A673 (cell line): ENCODE results near the gene PRKACG. TPM values are rescaled to one million over a fixed set of nuclear protein-coding genes. Genes with fewer than 3 reads are reported as not detected.

Experiments used
- BruUV-seq: library from RNA; stranded (reverse); fragments of 400-500 nt; replicated peaks from 2 replicates; lab custom pipeline; 2021; lab: Mats Ljungman, UMichigan
- CTCF ChIA-PET: fragments of 300-600 bp; sonication (Branson Sonifier 250); formaldehyde crosslinking; loops from one replicate; lab custom pipeline; 2022; ENCODE audit warnings: antibody characterized with exemption; lab: Charles Lee
- POLR2A ChIA-PET: fragments of 300-600 bp; sonication (Branson Sonifier 250); formaldehyde crosslinking; loops from one replicate; lab custom pipeline; 2022; ENCODE audit warnings: antibody characterized with exemption; ENCODE audit not compliant: low non-redundant PET; lab: Charles Lee
- DNase-seq: peaks from one replicate; pipeline ENCODE4 v3.0.0-alpha.2; 2015; ENCODE audit warnings: low spot score
- H3K27ac ChIP-seq: fragments of 200-600 bp; sonication (generic); 2 replicates; pipeline ENCODE4 v1.5.1; 2016; ENCODE audit warnings: mixed run types, low read depth, mild to moderate bottlenecking, mixed read lengths, antibody characterized with exemption, low read length; ENCODE audit not compliant: poor library complexity, severe bottlenecking
- H3K27me3 ChIP-seq: fragments of 200-600 bp; sonication (generic); replicated peaks from 2 replicates; pipeline ENCODE4 v1.6.1; 2017; ENCODE audit warnings: mixed run types, low read depth, mild to moderate bottlenecking, mixed read lengths, antibody characterized with exemption, low read length; ENCODE audit not compliant: insufficient read depth, poor library complexity
- H3K36me3 ChIP-seq: fragments of 200-600 bp; sonication (generic); 2 replicates; pipeline ENCODE4 v1.6.1; 2016; ENCODE audit warnings: mixed run types, mild to moderate bottlenecking, mixed read lengths, antibody characterized with exemption, low read length; ENCODE audit not compliant: insufficient read depth, poor library complexity, severe bottlenecking
- H3K4me1 ChIP-seq: fragments of 200-600 bp; sonication (generic); 2 replicates; pipeline ENCODE4 v1.6.1; 2017; ENCODE audit warnings: mixed run types, mild to moderate bottlenecking, mixed read lengths, antibody characterized with exemption, low read length; ENCODE audit not compliant: insufficient read depth, poor library complexity, severe bottlenecking
- H3K4me3 ChIP-seq: fragments of 200-600 bp; sonication (generic); 2 replicates; pipeline ENCODE4 v1.5.1; 2016; ENCODE audit warnings: low read depth, mixed run types, mild to moderate bottlenecking, mixed read lengths, low read length; ENCODE audit not compliant: poor library complexity, severe bottlenecking
- H3K9me3 ChIP-seq: fragments of 200-600 bp; sonication (generic); 2 replicates; pipeline ENCODE4 v1.6.1; 2016; ENCODE audit warnings: mixed run types, low read depth, mild to moderate bottlenecking, mixed read lengths, antibody characterized with exemption, low read length; ENCODE audit not compliant: poor library complexity, severe bottlenecking
- EZH2 ChIP-seq: fragments of 200-600 bp; sonication (generic); IDR thresholded peaks from 2 replicates; pipeline ENCODE4 v1.6.1; 2017; ENCODE audit warnings: borderline replicate concordance, low read depth, mild to moderate bottlenecking, mixed read lengths, antibody characterized with exemption, low read length; ENCODE audit not compliant: poor library complexity, severe bottlenecking
- intact Hi-C: fragments of 100-400 bp; cut with micrococcal nuclease; formaldehyde crosslinking; loops from one replicate; pipeline ENCODE4 v1.10.0; 2022; ENCODE audit not compliant: unreplicated experiment
- total RNA-seq: library from RNA; stranded (reverse); gene quantifications from 2 replicates; pipeline ENCODE4 v1.2.3, GENCODE V29; 2021
- TF ChIP-seq, protein P1 (sequence below): fragments of 300-800, 200-600 bp; sonication (generic); conservative IDR thresholded peaks from 2 replicates; pipeline ENCODE4 v1.5.1; 2017; ENCODE audit warnings: low read depth, mild to moderate bottlenecking, antibody characterized with exemption, low read length, moderate library complexity, mixed read lengths

PRKACG gene
- total RNA-seq, 1 experiment from 2014 or later: not detected

DNA sequence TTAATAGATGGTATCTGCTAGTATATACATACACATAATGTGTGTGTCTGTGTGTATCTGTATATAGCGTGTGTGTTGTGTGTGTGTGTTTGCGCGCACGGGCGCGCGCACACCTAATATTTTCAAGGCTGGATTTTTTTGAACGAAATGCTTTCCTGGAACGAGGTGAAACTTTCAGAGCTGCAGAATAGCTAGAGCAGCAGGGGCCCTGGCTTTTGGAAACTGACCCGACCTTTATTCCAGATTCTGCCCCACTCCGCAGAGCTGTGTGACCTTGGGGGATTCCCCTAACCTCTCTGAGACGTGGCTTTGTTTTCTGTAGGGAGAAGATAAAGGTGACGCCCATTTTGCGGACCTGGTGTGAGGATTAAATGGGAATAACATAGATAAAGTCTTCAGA is 22.4 kb upstream of the PRKACG start:
- peak overlapping the region; percentile 72 for H3K27ac ChIP-seq
- ChIA-PET POLR2A (no interaction called here), CTCF (interaction anchor here (0.7 to 1.1 kb wide), 2 partner anchors 293 to 305 kb away, joined by 6 to 8 read pairs; no protein-coding TSS in a partner anchor)
- no peak for TF ChIP-seq EZH2
- TF ChIP-seq, protein P1, sequence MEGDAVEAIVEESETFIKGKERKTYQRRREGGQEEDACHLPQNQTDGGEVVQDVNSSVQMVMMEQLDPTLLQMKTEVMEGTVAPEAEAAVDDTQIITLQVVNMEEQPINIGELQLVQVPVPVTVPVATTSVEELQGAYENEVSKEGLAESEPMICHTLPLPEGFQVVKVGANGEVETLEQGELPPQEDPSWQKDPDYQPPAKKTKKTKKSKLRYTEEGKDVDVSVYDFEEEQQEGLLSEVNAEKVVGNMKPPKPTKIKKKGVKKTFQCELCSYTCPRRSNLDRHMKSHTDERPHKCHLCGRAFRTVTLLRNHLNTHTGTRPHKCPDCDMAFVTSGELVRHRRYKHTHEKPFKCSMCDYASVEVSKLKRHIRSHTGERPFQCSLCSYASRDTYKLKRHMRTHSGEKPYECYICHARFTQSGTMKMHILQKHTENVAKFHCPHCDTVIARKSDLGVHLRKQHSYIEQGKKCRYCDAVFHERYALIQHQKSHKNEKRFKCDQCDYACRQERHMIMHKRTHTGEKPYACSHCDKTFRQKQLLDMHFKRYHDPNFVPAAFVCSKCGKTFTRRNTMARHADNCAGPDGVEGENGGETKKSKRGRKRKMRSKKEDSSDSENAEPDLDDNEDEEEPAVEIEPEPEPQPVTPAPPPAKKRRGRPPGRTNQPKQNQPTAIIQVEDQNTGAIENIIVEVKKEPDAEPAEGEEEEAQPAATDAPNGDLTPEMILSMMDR: no peak
- intact Hi-C loops: loop anchor here (5.0 kb wide), 3 partner anchors 141 to 896 kb away; no protein-coding TSS in a partner anchor
- TSS peak; percentile 70 for BruUV-seq
- H3K36me3 ChIP-seq: no peaks in the 10 kb centered on the region
- no peak for DNase-seq
- H3K4me1 ChIP-seq: no peaks in the 10 kb centered on the region
- H3K27me3 ChIP-seq: no peaks in the 10 kb centered on the region
- H3K9me3 ChIP-seq: no peaks in the 10 kb centered on the region
- H3K4me3 ChIP-seq: peak overlapping the region; percentile 57

DNA sequence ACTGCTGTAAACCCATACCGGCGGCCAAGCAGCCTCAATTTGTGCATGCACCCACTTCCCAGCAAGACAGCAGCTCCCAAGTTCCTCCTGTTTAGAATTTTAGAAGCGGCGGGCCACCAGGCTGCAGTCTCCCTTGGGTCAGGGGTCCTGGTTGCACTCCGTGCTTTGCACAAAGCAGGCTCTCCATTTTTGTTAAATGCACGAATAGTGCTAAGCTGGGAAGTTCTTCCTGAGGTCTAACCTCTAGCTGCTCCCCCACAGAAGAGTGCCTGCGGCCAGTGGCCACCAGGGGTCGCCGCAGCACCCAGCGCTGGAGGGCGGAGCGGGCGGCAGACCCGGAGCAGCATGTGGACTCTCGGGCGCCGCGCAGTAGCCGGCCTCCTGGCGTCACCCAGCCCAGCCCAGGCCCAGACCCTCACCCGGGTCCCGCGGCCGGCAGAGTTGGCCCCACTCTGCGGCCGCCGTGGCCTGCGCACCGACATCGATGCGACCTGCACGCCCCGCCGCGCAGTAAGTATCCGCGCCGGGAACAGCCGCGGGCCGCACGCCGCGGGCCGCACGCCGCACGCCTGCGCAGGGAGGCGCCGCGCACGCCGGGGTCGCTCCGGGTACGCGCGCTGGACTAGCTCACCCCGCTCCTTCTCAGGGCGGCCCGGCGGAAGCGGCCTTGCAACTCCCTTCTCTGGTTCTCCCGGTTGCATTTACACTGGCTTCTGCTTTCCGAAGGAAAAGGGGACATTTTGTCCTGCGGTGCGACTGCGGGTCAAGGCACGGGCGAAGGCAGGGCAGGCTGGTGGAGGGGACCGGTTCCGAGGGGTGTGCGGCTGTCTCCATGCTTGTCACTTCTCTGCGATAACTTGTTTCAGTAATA is 21.8 kb upstream of the PRKACG start, which contains the start of gene FXN:
TSS of gene FXN (plus strand) at position 315 of the 871 bp plus-strand sequence. CDS start at position 346, 31 bp downstream.
- H3K27ac ChIP-seq: peak within 1 kb of the TSS; percentile 72
- no peaks in the 10 kb centered on the region for H3K4me1 ChIP-seq
- H3K27me3 ChIP-seq: no peaks in the 10 kb centered on the region
- peak; percentile 85 for DNase-seq
- POLR2A ChIA-PET: interaction anchor here (0.7 kb wide), 1 partner anchor 122 kb away, joined by 3 read pairs; no protein-coding TSS in a partner anchor
- peak within 1 kb of the TSS; percentile 57 for H3K4me3 ChIP-seq
- CTCF ChIA-PET: interaction anchor here (0.5 to 1.1 kb wide), 4 partner anchors 123 to 464 kb away, joined by 3 to 8 read pairs (median 4); no protein-coding TSS in a partner anchor
- BruUV-seq: no TSS peak
- no peak for TF ChIP-seq EZH2
- TF ChIP-seq, protein P1: peak; percentile 93
- H3K9me3 ChIP-seq: no peaks in the 10 kb centered on the region
- H3K36me3 ChIP-seq: no peaks in the 10 kb centered on the region
- intact Hi-C loops: loop anchor here (5.0 kb wide), 3 partner anchors 142 to 897 kb away; no protein-coding TSS in a partner anchor

DNA sequence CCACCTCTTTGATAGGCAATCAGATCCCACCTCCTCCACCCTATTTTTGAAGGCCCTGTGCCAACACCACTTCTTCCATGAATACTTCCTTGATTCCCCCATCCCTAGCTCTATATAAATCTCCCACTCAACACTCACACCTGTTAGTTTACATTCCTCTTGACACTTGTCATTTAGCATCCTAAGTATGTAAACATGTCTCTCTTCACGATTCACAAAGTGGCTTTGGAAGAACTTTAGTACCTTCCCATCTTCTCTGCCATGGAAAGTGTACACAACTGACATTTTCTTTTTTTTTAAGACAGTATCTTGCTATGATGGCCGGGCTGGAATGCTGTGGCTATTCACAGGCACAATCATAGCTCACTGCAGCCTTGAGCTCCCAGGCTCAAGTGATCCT is 20.2 kb upstream of the PRKACG start:
- Histone ChIP-seq H3K27ac (no peak overlapping the region), H3K36me3 (no peaks in the 10 kb centered on the region), H3K9me3 (no peaks in the 10 kb centered on the region), H3K27me3 (no peaks in the 10 kb centered on the region), H3K4me3 (no peak overlapping the region), H3K4me1 (no peaks in the 10 kb centered on the region)
- CTCF ChIA-PET: no interaction called here
- DNase-seq: no peak
- no TSS peak for BruUV-seq
- TF ChIP-seq EZH2: no peak
- TF ChIP-seq, protein P1: no peak
- POLR2A ChIA-PET: interaction anchor here (1.0 kb wide), 1 partner anchor 155 kb away, joined by 5 read pairs; no protein-coding TSS in a partner anchor
- intact Hi-C loops: no loop called here
